Activated T-cell treated with anti-CD3 and anti-CD28 coated beads for 24 hours (primary cell): ENCODE results near the gene ELFN1.

Source experiments
- DNase-seq: peaks from one replicate; pipeline ENCODE4 v3.0.0-alpha.2; 2020; ENCODE audit warnings: low read depth

The ELFN1 gene

GRCh38 chr7:1675673-1676549 lies 5.8 kb downstream of the ELFN1 start:
- no peak for DNase-seq

GRCh38 chr7:1676550-1677078 lies 6.5 kb downstream of the ELFN1 start:
- no peak for DNase-seq

- no peak for DNase-seq
These were observed 7.4 kb downstream of the ELFN1 start for GRCh38 chr7:1677206-1678080.

GRCh38 chr7:1678081-1678543 lies 8.0 kb downstream of the ELFN1 start:
- DNase-seq, result no peak

- no peak for DNase-seq
These were observed 8.7 kb downstream of the ELFN1 start for GRCh38 chr7:1678571-1679325.

- no peak for DNase-seq
These were observed 9.4 kb downstream of the ELFN1 start for GRCh38 chr7:1679326-1679965.

- DNase-seq, result no peak
These were observed 10.1 kb downstream of the ELFN1 start for GRCh38 chr7:1679966-1680730.

- no peak for DNase-seq
These were observed 11.5 kb downstream of the ELFN1 start for GRCh38 chr7:1681581-1681980.

GRCh38 chr7:1685000-1685624 lies 15.0 kb downstream of the ELFN1 start:
- no peak for DNase-seq

GRCh38 chr7:1688542-1688941 lies 18.5 kb downstream of the ELFN1 start:
- DNase-seq, result no peak

GRCh38 chr7:1689311-1689710 lies 19.2 kb downstream of the ELFN1 start:
- DNase-seq, result no peak

GRCh38 chr7:1690359-1690958 lies 20.4 kb downstream of the ELFN1 start:
- DNase-seq, result no peak

- no peak for DNase-seq
These were observed 21.0 kb downstream of the ELFN1 start for GRCh38 chr7:1691096-1691495.

- DNase-seq, result no peak
These were observed 21.8 kb downstream of the ELFN1 start for GRCh38 chr7:1691601-1692514.

- no peak for DNase-seq
These were observed 22.7 kb downstream of the ELFN1 start for GRCh38 chr7:1692515-1693418.

- DNase-seq, result no peak
These were observed 23.4 kb downstream of the ELFN1 start for GRCh38 chr7:1693419-1693990.

GRCh38 chr7:1693991-1694524 lies 24.0 kb downstream of the ELFN1 start:
- no peak for DNase-seq
